ENCODE results near the gene NECAB3.

DNA sequence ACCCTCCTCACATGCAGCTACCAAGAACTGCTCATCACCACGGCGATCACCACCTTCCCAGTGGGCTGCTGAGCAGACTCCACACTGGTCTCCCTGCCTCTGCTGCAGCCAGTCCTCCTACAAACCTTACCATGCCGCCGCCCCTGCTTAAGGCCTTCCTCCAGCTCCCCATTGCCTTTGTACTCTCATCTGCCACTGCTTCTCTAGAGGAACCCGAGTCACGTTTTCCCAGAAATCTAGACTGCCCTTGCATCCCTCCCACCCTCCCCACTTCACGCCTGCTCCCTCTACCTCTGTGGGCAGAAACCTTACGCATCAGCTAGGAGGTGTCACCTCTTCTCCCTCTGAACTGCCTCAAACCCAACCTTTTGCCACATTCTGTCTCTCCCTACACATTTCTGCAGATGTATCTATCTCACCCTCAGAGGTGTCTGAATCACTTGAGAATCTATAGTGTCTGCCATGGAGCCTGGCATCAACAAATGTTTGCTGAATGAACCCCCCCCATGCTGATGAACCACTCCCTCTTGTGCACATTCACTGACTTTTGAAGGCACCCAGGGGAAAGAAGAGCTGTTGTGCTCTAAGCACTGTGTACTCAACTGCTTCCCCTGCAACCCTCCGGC, 7.6 kb upstream of the NECAB3 start:
- no peak for TF ChIP-seq POLR2AphosphoS5 (IDR thresholded peaks at IDR 0.05)
- TF ChIP-seq, protein P1, sequence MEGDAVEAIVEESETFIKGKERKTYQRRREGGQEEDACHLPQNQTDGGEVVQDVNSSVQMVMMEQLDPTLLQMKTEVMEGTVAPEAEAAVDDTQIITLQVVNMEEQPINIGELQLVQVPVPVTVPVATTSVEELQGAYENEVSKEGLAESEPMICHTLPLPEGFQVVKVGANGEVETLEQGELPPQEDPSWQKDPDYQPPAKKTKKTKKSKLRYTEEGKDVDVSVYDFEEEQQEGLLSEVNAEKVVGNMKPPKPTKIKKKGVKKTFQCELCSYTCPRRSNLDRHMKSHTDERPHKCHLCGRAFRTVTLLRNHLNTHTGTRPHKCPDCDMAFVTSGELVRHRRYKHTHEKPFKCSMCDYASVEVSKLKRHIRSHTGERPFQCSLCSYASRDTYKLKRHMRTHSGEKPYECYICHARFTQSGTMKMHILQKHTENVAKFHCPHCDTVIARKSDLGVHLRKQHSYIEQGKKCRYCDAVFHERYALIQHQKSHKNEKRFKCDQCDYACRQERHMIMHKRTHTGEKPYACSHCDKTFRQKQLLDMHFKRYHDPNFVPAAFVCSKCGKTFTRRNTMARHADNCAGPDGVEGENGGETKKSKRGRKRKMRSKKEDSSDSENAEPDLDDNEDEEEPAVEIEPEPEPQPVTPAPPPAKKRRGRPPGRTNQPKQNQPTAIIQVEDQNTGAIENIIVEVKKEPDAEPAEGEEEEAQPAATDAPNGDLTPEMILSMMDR (IDR thresholded peaks at IDR 0.05): no peak
- no peak for TF ChIP-seq POLR2A (IDR thresholded peaks at IDR 0.05; ENCODE audit: low read depth)
- no peak for TF ChIP-seq EP300 (IDR thresholded peaks at IDR 0.05)
